NCI-H2107 treated with DMSO at 0.1 percent for 48 hours (cell line): ENCODE data around the gene CA4.
"Not testable (repeated sequence)": the region's sequence is repeated elsewhere in the genome, so short reads cannot be mapped to it uniquely, and the experiment has no call there.

Experiments
- DNase-seq: peaks from one replicate; lab custom pipeline; 2025; ENCODE audit not compliant: unreplicated experiment; lab: John Stamatoyannopoulos, UW

Gene CA4

DNA sequence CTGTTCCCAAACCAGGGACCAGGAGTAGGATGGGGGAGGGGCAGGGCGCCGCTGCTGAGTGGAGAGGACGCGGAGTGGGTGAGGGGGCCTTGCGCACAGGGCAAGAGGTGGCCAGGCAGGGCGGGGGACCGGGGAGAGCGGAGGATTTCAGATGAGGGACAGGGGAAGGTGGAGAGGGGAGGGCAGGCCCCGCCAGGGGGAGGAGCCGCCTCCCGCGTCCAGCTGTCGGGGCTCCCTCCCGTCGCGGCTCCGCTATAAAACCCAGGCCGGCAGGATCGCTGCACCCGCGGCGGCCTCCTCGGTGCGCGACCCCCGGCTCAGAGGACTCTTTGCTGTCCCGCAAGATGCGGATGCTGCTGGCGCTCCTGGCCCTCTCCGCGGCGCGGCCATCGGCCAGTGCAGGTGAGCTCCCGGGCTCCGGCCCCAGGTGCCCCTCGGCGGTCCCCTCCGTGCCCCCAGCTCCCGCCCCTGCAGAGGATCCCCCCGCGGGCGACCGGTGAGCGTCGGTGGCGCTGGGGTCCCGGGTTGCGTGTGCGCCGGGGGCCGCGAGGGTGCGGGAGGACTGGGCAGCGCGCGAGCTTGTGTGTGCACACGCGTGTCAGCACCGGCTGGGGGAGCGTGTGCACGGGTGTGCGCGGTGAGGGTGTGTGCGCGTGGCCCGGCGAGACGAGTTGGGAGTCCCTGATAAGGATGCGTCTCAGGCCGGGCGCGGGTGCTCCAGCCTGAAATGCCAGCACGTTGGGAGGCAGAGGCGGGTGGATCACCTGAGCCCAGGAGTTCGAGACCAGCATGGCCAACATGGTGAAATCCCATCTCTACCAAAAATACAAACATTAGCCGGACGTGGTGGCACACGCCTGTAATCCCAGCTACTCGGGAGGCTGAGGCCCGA lies at the start of gene CA4:
TSS of gene CA4 (plus strand) at position 283 of the 892 bp plus-strand sequence. CDS start at position 345, 62 bp downstream.
- DNase-seq = no peak

DNA sequence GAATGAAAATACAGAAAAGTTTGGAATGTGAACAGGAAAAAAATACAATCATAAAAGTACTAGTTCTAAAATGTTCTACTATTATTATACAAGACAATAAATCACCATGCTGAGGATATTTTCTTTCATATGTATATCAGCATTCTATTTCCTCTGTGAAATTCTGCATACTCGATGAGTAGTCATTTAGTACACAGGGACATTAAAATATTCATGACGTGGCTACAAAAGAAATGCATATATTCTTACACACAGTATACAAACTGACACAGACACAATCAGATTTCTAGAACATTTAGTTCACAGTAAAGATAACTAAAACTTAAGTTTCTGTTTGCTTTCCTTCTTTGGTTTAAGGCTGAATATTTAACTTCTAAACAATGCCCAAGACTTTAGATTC lies 49.2 kb upstream of the CA4 start:
- not testable (repeated sequence) for DNase-seq

DNA sequence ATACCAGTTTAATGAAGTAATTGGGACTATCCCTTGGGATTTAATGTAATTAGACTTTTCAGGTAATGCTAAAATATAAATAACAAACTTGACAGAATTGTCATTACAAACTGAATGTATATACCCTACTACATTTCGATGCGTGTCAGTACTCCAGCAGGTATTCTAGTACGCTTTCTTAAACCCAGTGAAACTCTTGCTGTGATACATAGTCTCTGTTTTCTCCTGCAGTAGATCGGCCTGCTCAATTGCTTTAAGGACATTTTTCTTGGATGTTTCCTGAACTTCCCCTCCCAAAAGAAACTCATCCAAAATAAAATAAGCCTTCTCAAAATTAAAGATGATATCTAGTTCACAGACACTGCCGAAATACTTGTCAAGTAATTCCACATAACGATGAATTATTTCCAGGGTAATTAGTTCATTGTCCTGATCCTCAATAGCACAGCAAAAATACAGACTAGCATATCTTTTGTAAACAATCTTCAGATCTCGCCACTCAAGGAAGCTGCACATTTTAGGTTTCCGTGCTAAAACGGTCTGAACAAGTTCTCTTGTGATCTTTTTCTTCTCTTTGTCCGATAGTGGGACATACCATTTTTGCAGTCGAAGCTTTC lies 47.6 kb upstream of the CA4 start:
- not testable (repeated sequence) for DNase-seq

DNA sequence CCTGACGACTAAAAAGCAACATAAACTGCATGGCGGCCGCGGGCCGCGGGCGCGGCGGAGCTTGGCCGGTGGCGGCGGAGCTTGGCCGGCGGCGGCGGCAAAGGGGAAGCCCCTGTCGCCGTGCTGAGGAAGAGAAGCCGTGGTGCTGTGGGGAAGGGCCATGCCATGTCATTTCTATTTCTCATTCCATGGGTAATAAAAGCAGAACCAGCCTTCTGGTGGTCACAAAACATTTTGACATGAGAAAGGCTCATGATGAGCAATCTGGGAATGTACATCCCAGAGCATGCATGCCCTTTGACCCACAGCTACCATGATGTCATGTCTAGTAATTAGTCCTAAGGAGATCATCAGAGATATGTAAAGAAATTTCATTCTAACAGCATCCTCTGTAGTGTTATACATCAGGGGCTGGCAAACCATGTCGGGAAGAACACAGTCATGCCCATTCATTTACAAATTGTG lies 47.1 kb upstream of the CA4 start:
- no peak for DNase-seq

DNA sequence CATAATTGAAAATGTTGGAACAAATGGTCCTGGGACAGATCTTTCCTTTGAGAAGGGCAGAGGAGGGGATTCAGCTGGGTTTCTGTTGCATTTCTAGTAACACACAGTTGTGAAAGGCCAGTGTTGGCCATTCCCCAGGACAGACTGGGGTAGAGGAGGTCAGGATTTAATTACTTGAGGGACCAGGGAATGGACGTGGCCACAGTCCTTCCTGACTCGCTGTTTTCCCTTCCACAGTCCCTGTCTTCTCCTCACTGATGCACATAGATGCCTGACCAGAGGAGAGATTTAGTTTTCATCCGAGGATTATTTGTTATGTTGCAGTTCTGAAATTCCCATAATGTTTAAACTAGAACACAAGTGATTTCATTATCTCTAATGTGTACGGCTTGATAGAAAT lies 45.8 kb upstream of the CA4 start:
- no peak for DNase-seq

DNA sequence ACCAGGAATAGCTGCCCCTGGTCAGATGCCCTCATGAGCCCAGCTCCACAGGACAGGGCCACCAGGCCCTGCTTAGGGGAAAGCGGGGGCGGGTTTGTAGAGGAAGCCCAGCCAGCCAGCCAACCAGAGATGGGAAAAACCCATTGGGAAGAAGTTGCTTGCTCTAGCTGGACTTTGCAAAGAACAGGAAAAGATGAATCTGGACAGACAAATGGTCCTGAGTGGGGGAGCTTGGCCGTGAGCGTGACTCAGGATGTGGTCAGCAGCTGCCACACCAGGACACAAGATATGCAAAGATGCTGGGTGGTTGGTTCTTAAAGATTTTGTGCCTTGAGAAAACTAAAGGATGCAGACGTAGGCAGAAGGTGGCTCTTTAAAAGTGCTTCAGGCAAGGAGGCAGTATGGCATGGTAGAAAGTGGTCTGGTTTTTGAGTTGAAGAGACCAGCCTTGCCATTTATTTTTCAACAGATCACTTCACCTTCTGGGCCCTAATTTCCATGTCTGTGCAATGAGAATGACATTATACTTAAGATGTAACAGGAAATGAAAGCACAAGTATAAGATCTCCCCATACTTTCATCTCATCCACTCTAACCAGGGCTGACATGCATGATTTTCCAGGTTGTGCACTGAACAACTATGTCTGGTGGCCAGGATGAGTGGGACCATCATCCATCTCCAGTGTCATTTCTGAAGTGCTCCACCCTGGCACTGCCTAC lies 43.3 kb upstream of the CA4 start:
- no peak for DNase-seq

DNA sequence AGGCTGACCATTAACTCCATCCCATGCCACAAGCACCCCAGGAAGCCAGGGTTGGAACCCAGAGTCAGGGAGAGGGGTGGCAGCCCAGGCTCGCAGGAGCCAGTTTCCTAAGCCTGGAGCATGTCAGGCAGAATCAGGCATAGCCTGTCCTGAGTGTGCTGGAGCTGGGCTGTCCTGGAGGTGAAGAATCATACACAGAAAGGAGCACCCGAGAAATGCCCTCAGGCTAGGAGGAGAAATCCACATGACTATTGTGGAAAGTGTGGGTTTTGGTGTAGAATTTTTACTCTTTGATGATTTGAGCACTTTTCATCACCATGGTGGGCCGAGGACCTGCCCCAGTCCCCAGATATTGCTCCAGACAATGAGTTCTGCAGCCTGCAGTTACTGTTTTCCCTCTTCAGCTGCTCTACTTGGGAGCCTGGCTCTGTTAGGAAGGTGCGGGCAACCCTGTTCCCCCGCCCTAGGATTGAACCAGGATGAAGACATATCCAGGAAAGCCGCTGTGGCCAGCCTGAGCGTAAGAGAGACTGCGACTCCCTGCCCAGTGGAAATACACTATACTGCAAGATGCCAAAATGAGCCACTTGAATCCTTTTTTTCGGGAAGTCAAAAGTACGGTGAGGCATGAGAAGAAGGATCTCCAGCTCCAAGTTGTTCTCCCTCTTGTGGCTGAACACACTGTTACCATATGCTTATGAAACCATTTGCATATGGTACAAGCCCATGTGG lies 42.1 kb upstream of the CA4 start:
- no peak for DNase-seq

DNA sequence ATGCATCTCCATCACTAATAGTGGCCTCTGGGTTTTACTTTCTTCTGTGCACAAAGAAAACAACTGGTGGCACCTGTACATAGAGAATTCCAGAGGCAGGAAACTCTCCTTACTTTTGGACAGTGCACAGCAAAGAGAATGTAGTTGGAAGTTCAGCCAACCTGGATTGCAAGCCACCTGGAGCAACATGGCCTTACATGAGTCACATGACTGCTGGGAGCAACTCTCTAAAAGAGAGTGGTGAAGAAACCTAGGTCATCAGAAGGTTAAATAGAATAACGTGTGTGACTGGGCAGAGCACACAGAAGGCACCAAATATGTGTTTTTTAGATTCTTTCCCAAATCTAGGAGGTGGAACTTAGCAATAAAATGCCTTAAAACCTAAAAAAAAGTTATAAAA lies 41.5 kb upstream of the CA4 start:
- not testable (repeated sequence) for DNase-seq

DNA sequence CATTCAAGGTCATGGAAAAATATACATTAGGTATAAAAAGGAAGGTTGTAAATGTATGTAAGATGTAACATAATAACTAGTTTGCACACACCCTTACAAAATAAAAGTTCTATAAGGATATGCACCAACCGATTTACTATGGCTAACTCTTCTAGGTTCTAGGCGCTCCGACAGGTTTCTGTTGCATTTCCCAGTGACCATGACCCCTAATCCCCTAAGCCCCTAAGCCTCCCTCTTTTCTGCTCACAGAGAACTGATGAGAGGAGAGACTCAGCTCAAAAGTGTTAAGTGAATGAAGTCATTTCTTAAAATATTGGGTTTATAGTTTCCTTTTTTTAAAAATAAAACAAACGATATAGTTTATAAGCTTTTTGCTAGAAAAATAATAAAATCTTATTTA lies 41.1 kb upstream of the CA4 start:
- no peak for DNase-seq

DNA sequence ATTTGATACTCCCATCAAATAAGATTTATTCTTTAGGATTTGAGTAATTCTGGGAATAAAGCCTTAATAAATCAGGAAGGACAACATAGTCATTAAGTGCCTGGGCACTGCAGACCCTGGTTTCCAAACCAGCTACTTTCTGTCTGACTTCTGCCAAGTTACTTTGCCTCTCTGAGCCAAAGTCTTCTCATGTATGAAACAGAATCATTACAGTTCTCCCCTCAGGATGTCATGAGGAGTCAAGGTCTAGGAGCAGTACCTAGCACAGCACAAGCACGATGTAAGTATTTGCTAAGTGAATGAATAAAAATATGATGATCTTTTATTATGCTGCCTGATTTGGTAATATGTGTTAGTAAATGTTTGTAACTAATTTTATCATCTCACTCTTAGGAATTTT lies 40.6 kb upstream of the CA4 start:
- DNase-seq = no peak

DNA sequence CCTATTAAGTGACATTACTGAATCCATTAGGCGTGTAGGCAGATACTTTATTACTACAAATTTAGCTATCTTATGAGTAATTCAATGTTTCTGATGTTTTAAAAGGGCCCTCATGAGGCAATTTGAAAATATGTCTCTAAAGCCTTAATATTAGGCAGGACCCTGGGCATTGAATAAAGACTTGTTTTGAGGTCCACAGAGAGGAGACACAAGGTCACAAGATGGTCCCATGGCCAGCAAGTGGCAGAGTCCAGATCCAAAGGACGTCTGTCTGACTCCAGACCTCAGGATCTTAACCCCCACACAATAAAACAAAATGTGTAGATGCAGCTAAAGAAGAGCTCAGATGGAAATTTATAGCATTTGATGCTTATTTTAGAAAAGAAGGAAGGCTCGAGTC lies 39.2 kb upstream of the CA4 start:
- no peak for DNase-seq

DNA sequence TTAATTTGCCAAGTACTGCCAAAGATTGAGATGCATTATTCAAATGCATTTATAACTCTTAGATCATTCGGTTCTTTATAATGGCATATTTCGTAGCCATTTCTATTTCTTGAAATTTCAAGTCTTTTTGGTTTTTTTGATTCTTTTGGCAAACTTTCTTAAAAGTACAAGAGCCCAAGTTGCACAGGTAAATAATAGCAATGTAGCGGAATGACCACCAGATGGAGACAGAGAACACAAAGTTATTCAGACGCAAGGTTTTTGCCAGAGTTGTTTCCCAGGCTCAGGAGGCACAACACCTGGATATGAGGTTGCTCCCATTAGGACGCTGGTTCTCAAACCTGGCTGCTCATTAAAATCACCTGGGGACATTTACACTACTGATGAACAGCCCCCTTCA lies 38.1 kb upstream of the CA4 start:
- not testable (repeated sequence) for DNase-seq

DNA sequence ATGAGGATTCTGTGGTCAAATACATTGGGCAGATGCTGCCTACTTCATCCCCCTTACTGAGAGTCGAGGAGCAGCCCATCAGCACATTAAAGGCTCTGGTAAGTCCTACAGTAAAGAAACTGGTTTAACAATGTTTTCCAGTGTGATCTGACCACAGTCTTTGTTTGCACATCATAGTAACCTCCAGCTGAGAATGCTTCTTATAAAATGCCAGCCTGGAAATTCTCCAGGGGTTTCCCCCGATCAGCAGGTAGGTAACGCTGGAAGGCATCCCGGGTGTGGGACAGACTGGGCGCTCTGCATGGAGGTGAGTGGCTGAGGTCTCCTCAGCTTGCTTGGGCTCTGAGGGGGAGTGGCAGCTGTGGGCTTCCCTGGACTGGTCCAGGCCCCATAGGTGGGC lies 34.4 kb upstream of the CA4 start:
- not testable (repeated sequence) for DNase-seq

DNA sequence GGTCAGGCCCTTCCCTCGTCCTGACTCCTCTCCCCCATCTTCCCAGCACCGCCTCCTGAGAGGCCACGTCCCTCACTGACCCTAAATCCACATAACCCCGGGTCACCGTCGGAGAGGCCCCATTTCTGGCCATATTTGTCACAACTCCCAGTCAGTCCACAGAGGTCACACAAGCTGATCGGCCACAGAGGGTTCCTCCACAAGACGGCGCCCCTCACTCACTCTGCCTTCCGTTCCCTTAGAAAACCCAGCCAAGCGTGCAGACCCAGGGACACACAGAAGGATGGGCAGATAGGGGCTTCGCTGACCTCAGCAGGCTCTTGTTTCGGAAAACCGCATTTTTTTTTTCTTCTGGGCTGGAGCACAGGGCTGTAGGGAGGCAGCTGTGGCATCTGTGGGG lies 33.6 kb upstream of the CA4 start:
- not testable (repeated sequence) for DNase-seq

DNA sequence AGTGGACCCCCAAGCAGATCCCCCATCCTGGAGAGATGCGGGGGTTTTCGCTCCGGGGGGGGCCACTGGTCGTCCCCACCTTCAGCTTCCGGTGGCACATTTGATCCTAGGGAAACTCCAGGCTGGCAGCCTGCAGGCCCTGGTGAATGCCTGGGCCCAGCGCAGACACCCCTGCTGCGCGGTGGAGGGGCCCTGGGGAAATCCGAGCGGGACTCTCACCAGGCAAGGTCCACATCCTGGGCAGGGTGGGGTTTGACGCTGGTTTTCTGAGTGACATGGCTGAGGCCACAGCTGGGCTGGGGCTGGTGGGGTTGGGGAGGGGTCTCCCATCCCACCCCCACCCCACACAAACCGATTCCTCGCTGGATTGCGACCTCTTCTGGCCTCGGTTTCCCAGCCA lies 30.6 kb upstream of the CA4 start:
- not testable (repeated sequence) for DNase-seq

DNA sequence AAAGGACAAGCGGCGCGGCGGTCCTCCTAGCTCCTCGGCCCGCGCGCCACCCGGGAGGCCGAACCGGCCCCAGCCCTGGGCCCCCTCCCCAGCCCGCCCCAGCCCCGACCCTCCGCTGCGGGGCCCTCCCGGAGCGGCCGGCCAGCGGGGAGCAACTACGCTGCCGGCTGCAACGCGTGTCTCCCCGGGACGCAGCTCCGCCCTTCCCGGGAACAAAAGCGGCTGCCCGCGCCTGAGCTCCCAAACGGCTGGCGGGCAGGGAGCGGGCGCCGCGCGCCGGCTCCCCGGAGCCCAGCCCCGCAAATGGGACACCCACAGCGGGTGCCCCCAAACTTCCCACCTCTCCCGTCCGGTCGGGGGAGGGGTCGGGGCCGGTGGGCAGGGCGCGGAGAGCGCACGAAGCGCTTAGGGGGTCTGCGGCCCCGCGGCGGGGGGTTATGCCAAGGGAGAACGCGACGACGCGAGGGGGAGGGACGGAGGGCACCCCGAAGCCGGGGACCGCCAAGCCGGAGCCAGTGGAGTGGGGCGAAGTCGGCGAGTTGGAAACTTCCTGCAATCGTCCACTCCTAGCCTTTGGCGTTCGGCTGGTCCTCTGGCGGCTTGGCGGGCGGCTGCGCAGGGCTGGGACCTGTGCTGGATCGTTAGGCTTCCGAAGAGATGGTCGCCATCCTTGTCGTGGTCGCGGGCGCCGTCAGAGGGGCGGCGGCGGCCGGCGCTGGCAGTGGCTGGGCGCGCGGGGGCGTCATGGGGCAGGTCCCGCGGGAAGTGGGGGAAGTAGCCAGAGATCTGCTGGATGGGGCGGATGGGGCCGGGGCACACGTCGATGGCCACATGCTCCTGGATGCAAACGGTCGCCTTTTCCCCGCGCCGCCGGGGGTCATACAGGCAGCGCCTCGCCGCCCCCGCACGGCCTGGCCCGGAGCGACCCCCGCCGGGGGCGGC lies 29.7 kb upstream of the CA4 start:
- not testable (repeated sequence) for DNase-seq

DNA sequence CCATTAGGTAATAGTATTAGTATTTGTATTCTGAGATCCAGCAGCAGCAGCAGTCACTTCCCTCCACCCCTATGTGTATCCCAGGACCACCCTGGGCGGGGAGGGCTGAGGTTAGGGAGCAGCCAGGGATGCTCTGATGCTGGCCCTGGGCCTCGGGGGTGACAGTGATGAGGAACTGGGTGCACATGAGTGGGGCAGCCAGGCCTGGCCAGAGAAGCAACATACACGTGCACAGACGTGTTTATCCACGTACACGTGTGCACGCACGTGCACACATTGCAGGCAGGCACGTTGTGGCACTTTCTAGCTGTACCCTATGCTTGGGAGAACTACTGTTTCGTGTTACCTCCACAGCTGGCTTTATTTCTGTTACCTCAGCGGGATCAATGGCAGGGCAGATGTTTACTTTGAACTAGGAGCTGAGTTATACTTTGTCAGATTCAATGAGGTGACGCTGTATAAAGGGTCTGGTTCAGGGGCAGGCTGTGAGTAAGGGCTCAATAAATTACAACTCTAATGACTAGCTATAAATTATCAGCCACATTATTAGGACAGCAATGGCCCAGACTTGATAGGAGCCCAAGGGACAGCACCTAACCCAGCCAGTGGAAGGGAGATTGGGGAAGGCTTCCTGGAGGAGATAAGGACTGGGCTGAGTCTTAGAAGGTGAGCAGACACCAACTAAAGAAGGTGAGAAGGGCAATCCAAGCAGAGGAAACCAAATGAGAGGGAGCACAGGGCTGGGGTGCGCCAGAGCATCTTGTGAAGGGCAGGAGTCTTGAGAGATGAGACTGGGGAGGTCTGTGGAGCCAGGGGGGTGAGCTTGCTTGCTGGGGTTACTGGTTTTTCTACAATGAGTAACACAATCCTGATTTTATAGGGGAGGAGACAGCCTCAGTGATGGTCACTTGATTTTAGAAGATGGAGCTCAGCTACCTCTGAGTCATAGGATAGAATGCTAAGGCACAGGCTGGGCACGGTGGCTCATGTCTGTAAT lies 22.4 kb upstream of the CA4 start:
- DNase-seq = no peak

DNA sequence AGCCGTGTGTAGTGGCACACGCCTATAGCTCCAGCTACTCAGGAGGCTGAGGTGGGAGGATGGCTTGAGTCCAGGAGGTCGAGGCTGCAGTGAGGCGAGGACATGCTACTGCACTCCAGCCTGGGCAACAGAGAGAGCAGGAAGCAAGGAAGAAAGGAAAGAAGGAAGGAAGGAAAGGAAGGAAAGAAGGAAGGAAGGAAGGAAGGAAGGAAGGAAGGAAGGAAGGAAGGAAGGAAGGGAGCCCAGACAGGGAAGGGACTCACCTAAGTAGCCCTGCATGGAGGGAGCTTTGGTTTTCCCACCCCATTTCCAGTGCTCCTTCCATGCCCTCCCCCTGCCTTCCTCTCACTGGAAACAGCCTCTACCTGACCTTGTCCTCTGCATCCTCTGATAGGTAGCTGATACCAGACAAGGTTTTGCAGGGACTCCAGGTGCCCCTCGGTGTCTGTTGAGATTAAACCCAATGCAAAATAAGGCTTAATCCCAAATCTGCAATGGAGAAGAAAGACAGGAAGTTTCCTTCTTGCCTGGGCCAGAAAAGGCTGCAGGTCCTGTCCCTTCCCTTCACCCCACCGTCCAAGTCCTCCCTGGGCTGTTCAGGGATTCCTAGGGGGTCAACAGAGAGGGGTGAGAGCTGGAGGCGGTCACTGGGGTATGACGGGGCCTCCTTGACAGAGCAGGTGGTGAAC lies 21.5 kb upstream of the CA4 start:
- DNase-seq = no peak
